GM12878 (cell line): ENCODE measurements around the gene PNPLA5. TPM values are rescaled to one million over a fixed set of nuclear protein-coding genes. Genes with fewer than 3 reads are reported as not detected.

Experiments used
- ATAC-seq: fragments of 200-7000 bp; cut with Tn5 transposase; 3 replicates; pipeline ENCODE4 v1.9.1; 2020; ENCODE audit warnings: mild to moderate bottlenecking, moderate library complexity
- BruUV-seq: library from RNA; stranded (reverse); fragments of 400-500 nt; replicated peaks from 2 replicates; lab custom pipeline; 2021; lab: Mats Ljungman, UMichigan
- CTCF ChIA-PET: fragments of 300-600 bp; sonication (Branson Sonifier 250); formaldehyde crosslinking; extraction: SDS; loops from one replicate; lab custom pipeline; 2021; ENCODE audit warnings: inconsistent platforms; lab: Yijun Ruan, JAX
- POLR2A ChIA-PET: fragments of 350-600 bp; formaldehyde crosslinking; extraction: SDS; loops from one replicate; lab custom pipeline; 2021; ENCODE audit warnings: inconsistent platforms; lab: Charles Lee
- RAD21 ChIA-PET: fragments of 300-600 bp; sonication (Branson Sonifier 250); formaldehyde crosslinking; loops from one replicate; lab custom pipeline; 2023; ENCODE audit warnings: antibody characterized with exemption; ENCODE audit not compliant: unreplicated experiment; lab: Charles Lee
- SMC1A ChIA-PET: fragments of 300-600 bp; sonication (Branson Sonifier 250); formaldehyde crosslinking; loops from one replicate; lab custom pipeline; 2023; ENCODE audit not compliant: unreplicated experiment, uncharacterized antibody; lab: Charles Lee
- DNase-seq: peaks from one replicate; pipeline ENCODE4 v3.0.0-alpha.2; 2011; ENCODE audit warnings: low read depth, low spot score
- FAIRE-seq: peaks from 3 replicates; lab custom pipeline; 2011; peaks lifted over from hg19 to GRCh38; lab: Jason Lieb, UNC
- H2AFZ ChIP-seq: 2 replicates; pipeline ENCODE4 v1.6.0; 2011; ENCODE audit warnings: low read depth, low read length, control low read depth; ENCODE audit not compliant: control insufficient read depth
- H3K27ac ChIP-seq: 2 replicates; pipeline ENCODE4 v1.5.1; 2011; ENCODE audit warnings: control low read depth; ENCODE audit not compliant: control insufficient read depth, insufficient read depth
- H3K27me3 ChIP-seq, 2 experiments: replicated peaks in 1 of 2; 2 replicates each; pipeline versions ENCODE4 v1.6.0 to v1.6.1; 2011; ENCODE audit warnings: low read length in 1 of 2; ENCODE audit not compliant: control insufficient read depth in 2 of 2, insufficient read depth in 2 of 2
- H3K36me3 ChIP-seq, 2 experiments: 2 replicates each; pipeline ENCODE4 v1.5.1; 2011; ENCODE audit warnings: low read length in 1 of 2; ENCODE audit not compliant: control insufficient read depth in 2 of 2, insufficient read depth in 2 of 2
- H3K4me1 ChIP-seq: 2 replicates; pipeline ENCODE4 v1.6.1; 2011; ENCODE audit warnings: mild to moderate bottlenecking, low read length, moderate library complexity, mixed read lengths; ENCODE audit not compliant: control insufficient read depth, insufficient read depth
- H3K4me2 ChIP-seq: 2 replicates; pipeline ENCODE4 v1.6.0; 2011; ENCODE audit warnings: control low read depth; ENCODE audit not compliant: control insufficient read depth, insufficient read depth
- H3K4me3 ChIP-seq: fragments of 200-600 bp; sonication (generic); 2 replicates; pipeline ENCODE4 v1.5.1; 2016
- H3K79me2 ChIP-seq: 2 replicates; pipeline ENCODE4 v1.6.0; 2011; ENCODE audit warnings: low read length; ENCODE audit not compliant: control insufficient read depth, insufficient read depth
- H3K9ac ChIP-seq: 2 replicates; pipeline ENCODE4 v1.8.0; 2011; ENCODE audit warnings: low read length, control low read depth, mixed read lengths; ENCODE audit not compliant: control insufficient read depth, insufficient read depth
- H3K9me3 ChIP-seq: replicated peaks from 3 replicates; pipeline ENCODE4 v1.5.1; 2011; ENCODE audit warnings: mild to moderate bottlenecking, low read length; ENCODE audit not compliant: control insufficient read depth, insufficient read depth
- H4K20me1 ChIP-seq: 2 replicates; pipeline ENCODE4 v1.6.0; 2011; ENCODE audit not compliant: control insufficient read depth, insufficient read depth
- MTA3 ChIP-seq: IDR thresholded peaks from 2 replicates; pipeline ENCODE4 v1.6.1; 2012; ENCODE audit warnings: low read length, inconsistent platforms, borderline replicate concordance
- RAD21 ChIP-seq: IDR thresholded peaks from 2 replicates; pipeline ENCODE4 v1.6.1; 2011; ENCODE audit warnings: mild to moderate bottlenecking, low read depth, low read length, moderate library complexity; ENCODE audit not compliant: insufficient read depth
- TCF7 ChIP-seq: IDR thresholded peaks from 2 replicates; pipeline ENCODE4 v1.6.1; 2014; ENCODE audit warnings: antibody characterized with exemption, borderline replicate concordance
- YY1 ChIP-seq: IDR thresholded peaks from 2 replicates; pipeline ENCODE4 v1.6.1; 2011; ENCODE audit warnings: low read depth, mild to moderate bottlenecking, low read length
- ZNF274 ChIP-seq: IDR thresholded peaks from one replicate; pipeline ENCODE4 v1.8.0; 2011; ENCODE audit not compliant: insufficient read length, insufficient read depth
- WGBS: methylation state at CpG from one replicate; pipeline ENCODE4 v1.1.6; 2016; ENCODE audit warnings: low lambda C conversion rate; ENCODE audit not compliant: insufficient replicate concordance, insufficient coverage; ENCODE audit errors: missing lambda C conversion rate; 5-methylcytosine and 5-hydroxymethylcytosine counted together
- in situ Hi-C: fragments of 300-500 bp; cut with MboI; formaldehyde crosslinking; loops from 9 replicates; pipeline ENCODE4 v1.14.3; 2018; ENCODE audit warnings: mixed read lengths
- intact Hi-C: fragments of 100-400 bp; cut with micrococcal nuclease; formaldehyde crosslinking; loops from one replicate; pipeline ENCODE4 v1.14.2; 2022; ENCODE audit not compliant: unreplicated experiment
- polyA plus RNA-seq, 11 experiments: library from polyadenylated mRNA; depleted of rRNA in 4 of 11; unstranded in 6 of 11; stranded (reverse) in 5 of 11; fragments of >200 nt; fragmentation: Nextera tagmentation in 4 of 11; fragmentation: Illumina TruSeq in 1 of 11; extraction: Ambion mirVana in 4 of 11; extraction: Trizol in 1 of 11; gene quantifications; 1 replicate in 1 of 11; 2 replicates in 10 of 11; pipeline versions ENCODE4 v1.2.1 to v1.2.3, GENCODE V29; 2011 to 2016; ENCODE audit warnings: inconsistent platforms in 2 of 11, missing spikeins in 2 of 11, low read depth in 1 of 11
- total RNA-seq, 4 experiments: library from RNA; depleted of rRNA in 3 of 4; stranded (reverse); fragments of >200 nt in 3 of 4; fragmentation: Illumina TruSeq in 1 of 4; extraction: Trizol in 1 of 4; gene quantifications; 2 replicates each; pipeline versions ENCODE4 v1.2.1 to v1.2.3, GENCODE V29; 2013 to 2021
- TF ChIP-seq, protein P1 (sequence below), 3 experiments: IDR thresholded peaks in 2 of 3; conservative IDR thresholded peaks in 1 of 3; 2 replicates each; pipeline ENCODE4 v1.5.1; 2011; ENCODE audit warnings: low read depth in 3 of 3, low read length in 3 of 3, mild to moderate bottlenecking in 3 of 3, control low read depth in 2 of 3, moderate library complexity in 2 of 3, inconsistent platforms in 1 of 3, mixed read lengths in 1 of 3; ENCODE audit not compliant: control insufficient read depth in 2 of 3, insufficient read depth in 1 of 3; ENCODE audit errors: extremely low read depth in 1 of 3

PNPLA5 gene
- total and polyA plus RNA-seq, 10 of the 15 experiments (the other 5 are each of a cell fraction or from before 2014, with no cell fraction given) = not detected

DNA sequence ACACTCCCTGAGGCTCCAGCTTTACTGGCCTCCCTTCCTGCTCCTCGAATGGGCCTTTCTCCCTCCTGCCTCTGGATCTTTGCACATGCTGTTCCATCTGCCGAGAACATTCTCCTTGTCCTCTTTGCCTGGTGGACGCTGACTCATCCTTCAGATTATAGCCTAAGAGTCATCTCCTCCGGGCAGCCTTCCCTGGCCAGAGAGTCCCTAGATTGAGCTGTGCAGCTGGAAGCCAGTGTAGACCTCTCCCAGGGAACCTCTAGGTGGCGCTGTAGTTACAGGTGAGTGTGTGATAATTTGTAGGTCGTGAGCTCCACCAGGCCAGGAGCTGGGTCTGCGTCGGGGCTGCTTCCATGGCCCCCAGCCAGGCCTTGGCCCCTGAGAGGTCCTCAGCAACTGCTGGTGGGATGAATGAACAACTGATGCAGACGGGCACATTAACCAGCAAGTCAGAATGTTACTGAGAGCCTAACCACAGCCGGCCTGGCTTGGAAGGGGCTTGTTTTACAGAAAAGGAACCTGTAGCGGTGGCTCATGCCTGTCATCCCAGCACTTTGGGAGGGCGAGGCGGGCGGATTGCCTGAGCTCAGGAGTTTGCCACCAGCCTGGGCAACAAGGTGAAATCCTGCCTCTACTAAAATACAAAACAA is 8.7 kb downstream of the PNPLA5 start:
- H4K20me1 ChIP-seq = no peaks in the 10 kb centered on the region
- intact Hi-C loops = loop anchor here (10.0 kb wide), 1 partner anchor 138 kb away; no protein-coding TSS in a partner anchor
- TF ChIP-seq MTA3 (no peak), RAD21 (peak; percentile 61), YY1 (0 out of 2 replicates have a peak, but pooled peaks have one; percentile 28), ZNF274 (no peak), TCF7 (no peak)
- TF ChIP-seq, protein P1, sequence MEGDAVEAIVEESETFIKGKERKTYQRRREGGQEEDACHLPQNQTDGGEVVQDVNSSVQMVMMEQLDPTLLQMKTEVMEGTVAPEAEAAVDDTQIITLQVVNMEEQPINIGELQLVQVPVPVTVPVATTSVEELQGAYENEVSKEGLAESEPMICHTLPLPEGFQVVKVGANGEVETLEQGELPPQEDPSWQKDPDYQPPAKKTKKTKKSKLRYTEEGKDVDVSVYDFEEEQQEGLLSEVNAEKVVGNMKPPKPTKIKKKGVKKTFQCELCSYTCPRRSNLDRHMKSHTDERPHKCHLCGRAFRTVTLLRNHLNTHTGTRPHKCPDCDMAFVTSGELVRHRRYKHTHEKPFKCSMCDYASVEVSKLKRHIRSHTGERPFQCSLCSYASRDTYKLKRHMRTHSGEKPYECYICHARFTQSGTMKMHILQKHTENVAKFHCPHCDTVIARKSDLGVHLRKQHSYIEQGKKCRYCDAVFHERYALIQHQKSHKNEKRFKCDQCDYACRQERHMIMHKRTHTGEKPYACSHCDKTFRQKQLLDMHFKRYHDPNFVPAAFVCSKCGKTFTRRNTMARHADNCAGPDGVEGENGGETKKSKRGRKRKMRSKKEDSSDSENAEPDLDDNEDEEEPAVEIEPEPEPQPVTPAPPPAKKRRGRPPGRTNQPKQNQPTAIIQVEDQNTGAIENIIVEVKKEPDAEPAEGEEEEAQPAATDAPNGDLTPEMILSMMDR (IDR thresholded peaks at IDR 0.05 in 2 of 3, conservative IDR thresholded peaks at IDR 0.05 in 1 of 3; ENCODE audit: control insufficient read depth in 2 of 3, extremely low read depth in 1 of 3, insufficient read depth in 1 of 3, low read depth in 3 of 3, low read length in 3 of 3) = peak; percentile 73 to 80 (median 80)
- no peak overlapping the region for H3K9ac ChIP-seq
- H3K36me3 ChIP-seq = no peaks in the 10 kb centered on the region
- SMC1A ChIA-PET = interaction anchor here (0.6 to 1.3 kb wide), 5 partner anchors 60 to 683 kb away, joined by 3 to 6 read pairs (median 4); partner anchors contain the start of gene SAMM50
- peaks cover 0 to 5% of the 10 kb centered on the region in 2 experiments; a peak in 3 of 4 replicates for H3K27me3 ChIP-seq
- in situ Hi-C loops = no loop called here
- DNase-seq = no peak
- H3K4me3 ChIP-seq = no peak overlapping the region
- CTCF ChIA-PET = interaction anchor here (0.6 to 1.6 kb wide), 40 partner anchors 8 to 797 kb away, joined by 3 to 37 read pairs (median 3); partner anchors contain the start of gene PARVG
- no peaks in the 10 kb centered on the region for H3K9me3 ChIP-seq
- POLR2A ChIA-PET = interaction anchor here (0.5 kb wide), 1 partner anchor 802 kb away, joined by 3 read pairs; no protein-coding TSS in a partner anchor
- no peak overlapping the region for H2AFZ ChIP-seq
- peak; percentile 64 for FAIRE-seq
- ATAC-seq = peak; percentile 82
- no peak overlapping the region for H3K4me2 ChIP-seq
- WGBS = 6% methylated on average over 14 of the region's 14 CpGs
- RAD21 ChIA-PET = interaction anchor here (0.5 to 1.2 kb wide), 6 partner anchors 40 to 744 kb away, joined by 3 to 14 read pairs (median 4); partner anchors contain the start of gene PNPLA3
- BruUV-seq = no TSS peak
- H3K4me1 ChIP-seq = peaks cover 9% of the 10 kb centered on the region
- H3K27ac ChIP-seq = no peak overlapping the region
- H3K79me2 ChIP-seq = no peaks in the 10 kb centered on the region
